Activated naive CD8-positive, alpha-beta T cell treated with anti-CD3 and anti-CD28 coated beads, Interleukin-2, amount 50 U/mL, for 24 hours (primary cell): Measurements from ENCODE around the gene AKR1A1.
"Not testable (repeated sequence)": the region's sequence is repeated elsewhere in the genome, so short reads cannot be mapped to it uniquely, and the experiment has no call there.

Experiments used
- ATAC-seq: fragments of 150-1000 bp; cut with Tn5 transposase; one replicate; pipeline ENCODE4 v1.10.0; 2021
- DNase-seq: peaks from one replicate; pipeline ENCODE4 v3.0.0; 2021
- H3K27ac Mint-ChIP-seq: one replicate; pipeline ENCODE4 v1.8.0; 2021; ENCODE audit warnings: mild to moderate bottlenecking, mixed read lengths
- H3K27me3 Mint-ChIP-seq: one replicate; pipeline ENCODE4 v1.8.0; 2021; ENCODE audit warnings: mixed read lengths
- H3K36me3 Mint-ChIP-seq: one replicate; pipeline ENCODE4 v1.8.0; 2021; ENCODE audit warnings: low read depth, mixed read lengths
- H3K4me1 Mint-ChIP-seq: one replicate; pipeline ENCODE4 v1.8.0; 2021; ENCODE audit warnings: mixed read lengths
- H3K4me3 Mint-ChIP-seq: one replicate; pipeline ENCODE4 v1.8.0; 2021; ENCODE audit warnings: mild to moderate bottlenecking, moderate library complexity, mixed read lengths
- H3K9me3 Mint-ChIP-seq: one replicate; pipeline ENCODE4 v1.8.0; 2021; ENCODE audit warnings: mixed read lengths

Gene AKR1A1

GRCh38 chr1:45518366-45518765, 32.3 kb upstream of the AKR1A1 start:
- not testable (repeated sequence) for H3K27me3 Mint-ChIP-seq, ATAC-seq, H3K9me3 Mint-ChIP-seq, DNase-seq
- H3K4me1 Mint-ChIP-seq: peaks cover 62% of the 10 kb centered on the region
- peak overlapping the region; percentile 1 for H3K27ac Mint-ChIP-seq
- peak overlapping the region; percentile 94 for H3K4me3 Mint-ChIP-seq
- H3K36me3 Mint-ChIP-seq: peaks cover 65% of the 10 kb centered on the region

GRCh38 chr1:45518910-45519309, 31.7 kb upstream of the AKR1A1 start:
- H3K27ac Mint-ChIP-seq: peak overlapping the region; percentile 1
- peaks cover 3% of the 10 kb centered on the region for H3K27me3 Mint-ChIP-seq
- peak overlapping the region; percentile 94 for H3K4me3 Mint-ChIP-seq
- ATAC-seq (no peak), DNase-seq (no peak)
- no peaks in the 10 kb centered on the region for H3K9me3 Mint-ChIP-seq
- peaks cover 59% of the 10 kb centered on the region for H3K36me3 Mint-ChIP-seq
- H3K4me1 Mint-ChIP-seq: peaks cover 67% of the 10 kb centered on the region

GRCh38 chr1:45519774-45520173, 30.9 kb upstream of the AKR1A1 start:
- not testable (repeated sequence) for ATAC-seq, DNase-seq, H3K9me3 Mint-ChIP-seq, H3K27me3 Mint-ChIP-seq
- peak overlapping the region; percentile 94 for H3K4me3 Mint-ChIP-seq
- H3K4me1 Mint-ChIP-seq: peaks cover 71% of the 10 kb centered on the region
- H3K27ac Mint-ChIP-seq: peak overlapping the region; percentile 82
- peaks cover 51% of the 10 kb centered on the region for H3K36me3 Mint-ChIP-seq

GRCh38 chr1:45521413-45522323, 29.0 kb upstream of the AKR1A1 start, which contains the start of gene PRDX1:
Gene PRDX1, minus strand, starts transcription at chr1:45521884. Its CDS starts 2,841 bp downstream, at chr1:45519043.
- H3K4me1 Mint-ChIP-seq: peaks cover 58% of the 10 kb centered on the region
- peak within 1 kb of the TSS; percentile 96 for H3K27ac Mint-ChIP-seq
- H3K9me3 Mint-ChIP-seq: no peaks in the 10 kb centered on the region
- ATAC-seq (peak; percentile 78), DNase-seq (peak; percentile 99)
- H3K4me3 Mint-ChIP-seq: peak within 1 kb of the TSS; percentile 94
- H3K27me3 Mint-ChIP-seq: peaks cover 10% of the 10 kb centered on the region
- H3K36me3 Mint-ChIP-seq: peaks cover 32% of the 10 kb centered on the region

GRCh38 chr1:45522324-45523104, 28.1 kb upstream of the AKR1A1 start:
- peaks cover 10% of the 10 kb centered on the region for H3K27me3 Mint-ChIP-seq
- no peaks in the 10 kb centered on the region for H3K9me3 Mint-ChIP-seq
- H3K27ac Mint-ChIP-seq: peak overlapping the region; percentile 96
- peak overlapping the region; percentile 94 for H3K4me3 Mint-ChIP-seq
- H3K36me3 Mint-ChIP-seq: peaks cover 25% of the 10 kb centered on the region
- ATAC-seq (peak; percentile 55), DNase-seq (no peak)
- peaks cover 51% of the 10 kb centered on the region for H3K4me1 Mint-ChIP-seq

- ATAC-seq: peak; percentile 52
- Mint-ChIP-seq H3K4me1 (peaks cover 49% of the 10 kb centered on the region), H3K4me3 (peak overlapping the region; percentile 94), H3K27ac (peak overlapping the region; percentile 96), H3K36me3 (peaks cover 24% of the 10 kb centered on the region)
- DNase-seq, H3K9me3 Mint-ChIP-seq, H3K27me3 Mint-ChIP-seq: not testable (repeated sequence)
Observed at GRCh38 chr1:45523516-45523915, 27.1 kb upstream of the AKR1A1 start.

- DNase-seq, H3K4me3 Mint-ChIP-seq: not testable (repeated sequence)
Observed at GRCh38 chr1:45523975-45524374, 26.7 kb upstream of the AKR1A1 start.

GRCh38 chr1:45526135-45526644, 24.4 kb upstream of the AKR1A1 start:
- peaks cover 2% of the 10 kb centered on the region for H3K36me3 Mint-ChIP-seq
- no peak for ATAC-seq
- H3K27me3 Mint-ChIP-seq: peaks cover 10% of the 10 kb centered on the region
- no peak overlapping the region for H3K27ac Mint-ChIP-seq
- no peaks in the 10 kb centered on the region for H3K9me3 Mint-ChIP-seq
- no peak for DNase-seq
- H3K4me1 Mint-ChIP-seq: peaks cover 30% of the 10 kb centered on the region
- no peak overlapping the region for H3K4me3 Mint-ChIP-seq

More at GRCh38 chr1:45523975-45524374, 26.7 kb upstream of the AKR1A1 start:
- H3K27me3 Mint-ChIP-seq, ATAC-seq, H3K9me3 Mint-ChIP-seq: not testable (repeated sequence)
- Mint-ChIP-seq H3K36me3 (peaks cover 19% of the 10 kb centered on the region), H3K27ac (peak overlapping the region; percentile 96), H3K4me1 (peaks cover 44% of the 10 kb centered on the region)

- no peak for ATAC-seq
- no peaks in the 10 kb centered on the region for H3K36me3 Mint-ChIP-seq
- H3K9me3 Mint-ChIP-seq: no peaks in the 10 kb centered on the region
- peaks cover 6% of the 10 kb centered on the region for H3K4me1 Mint-ChIP-seq
- H3K27me3 Mint-ChIP-seq: peaks cover 7% of the 10 kb centered on the region
- H3K4me3 Mint-ChIP-seq: no peak overlapping the region
- no peak overlapping the region for H3K27ac Mint-ChIP-seq
- no peak for DNase-seq
Observed at GRCh38 chr1:45530632-45531135, 19.9 kb upstream of the AKR1A1 start.

- no peaks in the 10 kb centered on the region for H3K9me3 Mint-ChIP-seq
- H3K4me1 Mint-ChIP-seq: peaks cover 17% of the 10 kb centered on the region
- ATAC-seq (no peak), DNase-seq (no peak)
- no peak overlapping the region for H3K27ac Mint-ChIP-seq
- no peak overlapping the region for H3K4me3 Mint-ChIP-seq
- H3K27me3 Mint-ChIP-seq: peaks cover 4% of the 10 kb centered on the region
- H3K36me3 Mint-ChIP-seq: no peaks in the 10 kb centered on the region
Observed at GRCh38 chr1:45531873-45532272, 18.8 kb upstream of the AKR1A1 start.

GRCh38 chr1:45535988-45536766, 14.4 kb upstream of the AKR1A1 start:
- ATAC-seq (peak; percentile 95), DNase-seq (no peak)
- Mint-ChIP-seq H3K27me3 (peaks cover 5% of the 10 kb centered on the region), H3K9me3 (no peaks in the 10 kb centered on the region), H3K36me3 (no peaks in the 10 kb centered on the region), H3K4me3 (no peak overlapping the region), H3K4me1 (peaks cover 26% of the 10 kb centered on the region), H3K27ac (peak overlapping the region; percentile 11)

- Mint-ChIP-seq H3K27me3 (peaks cover 5% of the 10 kb centered on the region), H3K36me3 (no peaks in the 10 kb centered on the region), H3K4me3 (no peak overlapping the region), H3K9me3 (no peaks in the 10 kb centered on the region), H3K4me1 (peaks cover 28% of the 10 kb centered on the region), H3K27ac (no peak overlapping the region)
- no peak for ATAC-seq
- DNase-seq: no peak
Observed at GRCh38 chr1:45536886-45537285, 13.7 kb upstream of the AKR1A1 start.

GRCh38 chr1:45541193-45541592, 9.4 kb upstream of the AKR1A1 start:
- ATAC-seq: no peak
- Mint-ChIP-seq H3K4me3 (no peak overlapping the region), H3K36me3 (no peaks in the 10 kb centered on the region), H3K4me1 (peaks cover 55% of the 10 kb centered on the region), H3K27ac (no peak overlapping the region), H3K9me3 (no peaks in the 10 kb centered on the region), H3K27me3 (peaks cover 2% of the 10 kb centered on the region)
- no peak for DNase-seq

GRCh38 chr1:45542591-45542990, 8.0 kb upstream of the AKR1A1 start:
- no peaks in the 10 kb centered on the region for H3K27me3 Mint-ChIP-seq
- H3K4me3 Mint-ChIP-seq: no peak overlapping the region
- ATAC-seq: no peak
- H3K4me1 Mint-ChIP-seq: peaks cover 43% of the 10 kb centered on the region
- H3K9me3 Mint-ChIP-seq: no peaks in the 10 kb centered on the region
- no peak for DNase-seq
- no peak overlapping the region for H3K27ac Mint-ChIP-seq
- no peaks in the 10 kb centered on the region for H3K36me3 Mint-ChIP-seq
